Measurements from ENCODE around the gene MID2.
"Not testable (repeated sequence)": the region's sequence is repeated elsewhere in the genome, so short reads cannot be mapped to it uniquely, and the experiment has no call there.

MID2 gene, protein sequence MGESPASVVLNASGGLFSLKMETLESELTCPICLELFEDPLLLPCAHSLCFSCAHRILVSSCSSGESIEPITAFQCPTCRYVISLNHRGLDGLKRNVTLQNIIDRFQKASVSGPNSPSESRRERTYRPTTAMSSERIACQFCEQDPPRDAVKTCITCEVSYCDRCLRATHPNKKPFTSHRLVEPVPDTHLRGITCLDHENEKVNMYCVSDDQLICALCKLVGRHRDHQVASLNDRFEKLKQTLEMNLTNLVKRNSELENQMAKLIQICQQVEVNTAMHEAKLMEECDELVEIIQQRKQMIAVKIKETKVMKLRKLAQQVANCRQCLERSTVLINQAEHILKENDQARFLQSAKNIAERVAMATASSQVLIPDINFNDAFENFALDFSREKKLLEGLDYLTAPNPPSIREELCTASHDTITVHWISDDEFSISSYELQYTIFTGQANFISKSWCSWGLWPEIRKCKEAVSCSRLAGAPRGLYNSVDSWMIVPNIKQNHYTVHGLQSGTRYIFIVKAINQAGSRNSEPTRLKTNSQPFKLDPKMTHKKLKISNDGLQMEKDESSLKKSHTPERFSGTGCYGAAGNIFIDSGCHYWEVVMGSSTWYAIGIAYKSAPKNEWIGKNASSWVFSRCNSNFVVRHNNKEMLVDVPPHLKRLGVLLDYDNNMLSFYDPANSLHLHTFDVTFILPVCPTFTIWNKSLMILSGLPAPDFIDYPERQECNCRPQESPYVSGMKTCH

DNA sequence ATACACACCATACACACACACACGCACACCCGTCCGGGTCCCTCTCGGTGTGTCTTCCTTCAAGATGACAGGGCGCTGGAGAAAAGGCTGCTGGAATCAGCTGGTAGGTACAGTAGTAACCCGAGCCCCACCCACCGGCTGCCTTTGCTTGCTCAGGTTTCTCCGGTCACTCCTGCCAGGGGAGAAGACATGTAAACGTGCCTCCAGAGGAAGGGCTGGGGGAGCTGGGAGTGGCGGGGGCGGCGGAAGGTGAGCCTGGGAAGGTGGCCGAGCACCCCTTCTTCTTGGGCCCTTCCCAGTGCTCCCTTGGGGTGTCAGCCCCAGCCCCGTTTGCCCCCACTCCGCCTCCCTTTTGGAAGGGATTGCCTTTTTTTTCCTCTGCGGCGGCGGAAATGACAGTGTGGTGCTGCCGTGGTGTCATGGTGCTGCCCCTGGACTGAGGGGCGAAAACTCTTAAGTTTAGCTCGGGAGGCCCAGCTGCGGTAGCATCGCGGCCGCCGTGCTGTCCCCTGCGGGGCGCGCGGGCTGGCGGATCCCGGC lies at the start of gene MID2:
Gene MID2 (plus strand): TSS at position 169 of the 540 bp plus-strand sequence. CDS start 561 bp downstream, outside the sequence.
- peak; percentile 59 for DNase-seq
- in situ Hi-C loops (cut with MboI; ENCODE audit: low pct_unique_long_range_greater_than_20kb, low sequenced_read_pairs) = no loop called here

DNA sequence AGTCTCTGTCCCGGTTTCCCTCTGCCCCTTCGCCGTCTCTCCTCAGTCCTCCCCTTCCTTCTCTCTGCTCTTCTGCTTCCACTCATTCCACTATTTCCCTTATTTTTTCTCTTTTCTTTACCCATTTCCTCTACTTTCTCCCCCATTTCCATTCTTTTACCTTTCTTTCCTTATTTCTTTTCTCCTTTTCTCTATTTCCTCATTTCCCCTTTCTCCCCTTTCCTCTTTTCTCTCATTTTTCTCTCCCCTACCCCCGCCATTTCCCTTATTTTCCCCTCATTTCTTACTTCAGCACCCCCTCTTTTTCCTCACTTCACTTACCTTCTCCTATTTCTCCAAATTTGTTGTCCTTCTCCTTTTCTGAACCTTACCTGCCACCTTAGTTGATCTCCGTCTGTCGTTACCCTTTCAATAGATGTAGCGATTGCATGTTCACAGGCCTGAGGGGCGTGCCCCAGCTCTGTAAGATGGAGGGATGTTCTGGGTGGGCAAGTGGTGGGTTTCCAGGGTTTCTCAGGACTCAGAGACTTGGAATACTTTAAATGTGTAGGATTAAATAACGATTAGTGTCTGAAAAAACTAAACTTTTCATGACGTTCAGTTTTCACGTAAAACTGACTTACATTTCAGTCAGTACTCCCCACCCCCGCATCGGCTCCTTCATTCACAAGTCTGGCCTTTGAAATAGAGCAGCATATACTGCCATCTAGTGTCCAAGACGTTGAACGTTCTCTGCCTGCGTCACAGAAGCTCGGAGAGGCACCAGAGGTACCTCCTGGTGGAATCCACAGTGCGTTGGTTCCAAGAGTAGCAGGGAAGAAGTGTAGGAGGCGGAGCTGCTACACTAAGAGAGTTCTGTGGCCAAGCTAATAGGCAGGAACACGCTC lies 48.8 kb upstream of the MID2 start:
- in situ Hi-C loops (cut with MboI; ENCODE audit: low pct_unique_long_range_greater_than_20kb, low sequenced_read_pairs) = no loop called here
- DNase-seq = peak; percentile 94

DNA sequence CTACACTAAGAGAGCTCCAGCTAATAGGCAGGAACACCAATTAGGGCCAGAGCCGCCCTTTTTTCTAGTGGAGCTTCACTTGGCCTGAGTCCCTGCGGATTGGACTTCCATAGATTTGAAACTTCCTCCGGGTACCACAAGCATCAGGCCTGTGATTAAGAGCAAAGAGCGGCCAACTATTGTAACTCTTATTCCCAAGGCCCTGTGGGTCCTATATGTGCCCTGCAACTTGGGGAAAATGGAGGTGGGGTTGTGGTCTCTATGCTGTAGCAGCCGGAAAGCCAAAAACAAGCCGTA lies 48.2 kb upstream of the MID2 start, which contains the start of gene NCBP2L:
Gene NCBP2L (plus strand): TSS at position 198 of the 297 bp plus-strand sequence. CDS start 16,488 bp downstream, outside the sequence.
- DNase-seq = no peak
- in situ Hi-C loops (cut with MboI; ENCODE audit: low pct_unique_long_range_greater_than_20kb, low sequenced_read_pairs) = no loop called here

DNA sequence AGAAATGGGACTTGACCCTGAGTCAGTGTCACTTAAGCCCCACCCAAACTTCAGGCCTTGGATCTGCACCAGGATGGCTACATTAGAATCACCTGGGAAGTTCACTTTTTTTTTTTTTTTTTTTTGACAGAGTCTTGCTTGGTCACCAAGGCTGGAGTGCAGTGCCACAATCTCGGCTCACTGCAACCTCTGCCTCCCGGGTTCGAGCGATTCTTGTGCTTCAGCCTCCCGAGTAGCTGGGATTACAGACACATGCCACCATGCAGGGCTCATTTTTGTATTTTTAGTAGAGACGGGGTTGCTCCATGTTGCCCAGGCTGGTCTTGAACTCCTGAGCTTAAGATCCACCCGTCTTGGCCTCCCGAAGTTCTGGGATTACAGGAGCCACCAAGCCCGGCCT lies 45.1 kb upstream of the MID2 start:
- in situ Hi-C loops (cut with MboI; ENCODE audit: low pct_unique_long_range_greater_than_20kb, low sequenced_read_pairs) = no loop called here

DNA sequence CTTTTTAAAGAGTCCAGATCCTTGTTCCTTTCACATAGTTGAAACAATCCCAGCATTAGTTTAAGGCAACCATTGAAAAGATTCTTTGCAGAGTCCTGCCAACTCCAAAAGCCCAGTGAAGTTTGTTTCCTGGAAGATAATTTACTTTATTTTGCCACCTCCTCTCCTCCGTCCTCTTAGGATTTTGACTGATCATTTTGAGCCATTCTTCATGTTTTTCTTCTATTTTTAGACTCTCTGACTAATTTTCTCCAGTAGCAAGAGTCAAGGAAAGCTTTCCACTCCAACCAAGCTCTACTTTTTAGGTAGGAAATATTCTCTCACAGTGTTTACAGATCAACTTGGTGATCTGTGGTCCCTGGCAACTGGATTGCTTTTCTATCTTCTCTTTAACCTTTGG lies 37.8 kb upstream of the MID2 start:
- in situ Hi-C loops (cut with MboI; ENCODE audit: low pct_unique_long_range_greater_than_20kb, low sequenced_read_pairs) = no loop called here
- no peak for DNase-seq

More for the DNA sequence above, 45.1 kb upstream of the MID2 start:
- DNase-seq = no peak

DNA sequence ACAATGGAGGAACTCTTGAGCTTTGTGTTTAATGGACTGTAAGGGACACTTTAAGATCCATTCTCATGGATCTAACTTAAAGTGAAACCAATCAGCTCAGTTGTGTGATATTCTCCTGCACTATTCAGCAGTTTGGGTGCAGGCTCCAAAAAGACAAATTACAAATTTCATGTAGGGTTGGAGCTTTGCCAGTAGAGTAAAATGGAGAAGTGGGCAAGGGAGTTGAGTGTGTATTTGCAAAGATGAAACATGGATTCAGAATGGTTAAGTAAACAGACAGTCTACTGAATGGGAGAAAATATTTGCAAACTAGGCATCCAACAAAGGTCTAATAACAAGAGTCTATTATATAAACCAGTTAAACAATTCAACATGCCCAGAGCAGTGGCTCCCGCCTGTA lies 21.2 kb upstream of the MID2 start:
- in situ Hi-C loops (cut with MboI; ENCODE audit: low pct_unique_long_range_greater_than_20kb, low sequenced_read_pairs) = no loop called here
- peak; percentile 32 for DNase-seq

DNA sequence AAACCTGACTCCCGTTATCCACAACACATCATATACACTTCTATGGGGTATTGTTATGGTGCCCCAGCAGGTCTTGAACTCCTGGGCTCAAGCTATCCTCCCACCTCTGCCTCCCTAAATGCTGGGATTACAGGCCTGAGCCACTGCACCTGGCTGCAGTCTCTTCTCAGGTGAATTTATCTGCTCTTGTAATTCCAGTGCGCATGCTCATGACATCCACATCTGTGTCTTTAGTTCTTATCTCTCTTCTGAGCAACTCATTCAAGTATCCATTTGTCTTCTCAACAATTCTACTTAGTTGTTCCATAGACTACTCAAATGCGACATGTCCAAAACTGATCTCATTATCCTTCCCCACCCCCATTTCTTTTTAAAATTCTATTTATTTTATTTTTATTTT lies 20.5 kb upstream of the MID2 start:
- in situ Hi-C loops (cut with MboI; ENCODE audit: low pct_unique_long_range_greater_than_20kb, low sequenced_read_pairs) = no loop called here
- DNase-seq = no peak

DNA sequence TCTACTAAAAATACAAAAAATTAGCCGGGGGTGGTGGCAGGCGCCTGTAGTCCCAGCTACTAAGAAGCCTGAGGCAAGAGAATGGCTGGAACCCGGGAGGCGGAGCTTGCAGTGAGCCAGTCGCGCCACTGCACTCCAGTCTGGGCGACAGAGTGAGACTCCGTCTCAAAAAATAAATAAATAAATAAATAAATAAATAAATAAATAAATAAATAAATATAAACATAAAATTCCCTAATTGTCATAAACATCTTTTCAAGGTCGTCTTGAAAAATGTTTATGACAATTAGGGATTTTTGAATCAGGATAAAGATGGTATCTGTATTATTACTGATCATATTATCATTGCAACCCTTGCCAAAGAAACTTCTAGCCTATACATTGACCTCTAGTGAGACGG lies 15.6 kb upstream of the MID2 start:
- DNase-seq; in situ Hi-C loops (cut with MboI; ENCODE audit: low pct_unique_long_range_greater_than_20kb, low sequenced_read_pairs): not testable (repeated sequence)

DNA sequence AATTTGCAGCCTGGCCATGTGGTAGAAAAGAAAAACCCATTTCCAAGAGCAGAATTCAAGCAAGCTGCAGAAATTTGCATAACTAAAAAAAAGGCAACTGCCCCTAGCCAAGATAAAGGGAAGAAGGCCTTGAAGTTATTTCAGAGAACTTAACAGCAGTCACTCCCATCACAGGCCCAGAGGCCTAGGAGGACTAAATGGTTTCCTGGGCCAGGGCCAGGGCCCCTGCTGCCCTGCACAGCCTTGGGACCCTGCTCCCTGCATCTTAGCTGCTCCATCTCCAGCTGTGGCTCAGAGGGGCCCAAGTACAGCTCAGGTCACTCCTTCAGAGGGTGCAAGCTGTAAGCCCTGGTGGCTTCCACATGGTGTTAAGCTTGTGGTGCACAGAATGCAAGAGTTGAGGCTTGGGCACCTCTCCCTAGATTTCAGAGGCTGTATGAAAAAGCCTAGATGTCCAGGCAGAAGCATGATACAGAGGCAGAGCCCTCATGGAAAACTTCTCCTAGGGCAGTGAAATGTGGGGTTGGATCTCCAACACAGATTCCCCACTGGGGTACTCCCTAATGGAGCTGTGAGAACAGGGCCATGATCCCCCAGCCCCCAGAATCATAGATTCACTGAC lies 6.7 kb upstream of the MID2 start:
- DNase-seq = no peak
- in situ Hi-C loops (cut with MboI; ENCODE audit: low pct_unique_long_range_greater_than_20kb, low sequenced_read_pairs) = no loop called here

DNA sequence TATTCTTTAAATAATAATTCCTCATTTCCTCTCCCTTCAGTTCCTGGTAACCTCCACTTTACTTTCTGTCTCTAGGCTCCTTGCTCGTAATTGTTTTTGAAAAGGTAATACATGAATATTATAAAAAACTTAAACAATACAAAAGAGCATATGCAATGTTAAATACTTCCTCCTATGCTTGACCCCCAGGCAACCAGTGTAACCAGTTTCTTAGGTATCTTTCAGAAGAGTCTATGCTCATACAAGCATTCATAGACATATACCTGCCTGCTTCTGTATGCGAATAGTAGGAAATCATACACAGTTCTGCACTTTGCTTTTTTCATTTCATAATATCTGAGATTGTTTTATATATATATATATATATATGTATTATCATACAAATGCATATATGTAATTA lies 2.6 kb upstream of the MID2 start:
- DNase-seq = no peak
- in situ Hi-C loops (cut with MboI; ENCODE audit: low pct_unique_long_range_greater_than_20kb, low sequenced_read_pairs) = no loop called here

DNA sequence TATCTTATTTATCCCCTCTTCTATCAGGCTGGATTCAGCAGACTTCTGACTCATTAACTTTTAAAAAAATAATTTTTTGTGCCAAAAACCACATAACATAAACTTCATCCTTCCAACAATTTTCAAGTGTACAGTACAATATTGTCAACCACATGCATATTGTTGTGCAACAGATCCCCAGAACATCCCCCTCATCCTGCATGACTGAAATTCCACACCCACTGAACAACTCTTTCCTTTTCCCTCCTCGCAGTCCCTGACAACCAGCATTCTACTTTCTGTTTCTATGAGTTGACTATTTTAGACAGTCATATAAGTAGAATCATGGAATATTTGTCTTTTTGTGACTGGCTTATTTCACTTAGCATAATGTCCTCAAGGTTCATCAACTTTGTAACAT lies 2.2 kb upstream of the MID2 start:
- in situ Hi-C loops (cut with MboI; ENCODE audit: low pct_unique_long_range_greater_than_20kb, low sequenced_read_pairs) = no loop called here

DNA sequence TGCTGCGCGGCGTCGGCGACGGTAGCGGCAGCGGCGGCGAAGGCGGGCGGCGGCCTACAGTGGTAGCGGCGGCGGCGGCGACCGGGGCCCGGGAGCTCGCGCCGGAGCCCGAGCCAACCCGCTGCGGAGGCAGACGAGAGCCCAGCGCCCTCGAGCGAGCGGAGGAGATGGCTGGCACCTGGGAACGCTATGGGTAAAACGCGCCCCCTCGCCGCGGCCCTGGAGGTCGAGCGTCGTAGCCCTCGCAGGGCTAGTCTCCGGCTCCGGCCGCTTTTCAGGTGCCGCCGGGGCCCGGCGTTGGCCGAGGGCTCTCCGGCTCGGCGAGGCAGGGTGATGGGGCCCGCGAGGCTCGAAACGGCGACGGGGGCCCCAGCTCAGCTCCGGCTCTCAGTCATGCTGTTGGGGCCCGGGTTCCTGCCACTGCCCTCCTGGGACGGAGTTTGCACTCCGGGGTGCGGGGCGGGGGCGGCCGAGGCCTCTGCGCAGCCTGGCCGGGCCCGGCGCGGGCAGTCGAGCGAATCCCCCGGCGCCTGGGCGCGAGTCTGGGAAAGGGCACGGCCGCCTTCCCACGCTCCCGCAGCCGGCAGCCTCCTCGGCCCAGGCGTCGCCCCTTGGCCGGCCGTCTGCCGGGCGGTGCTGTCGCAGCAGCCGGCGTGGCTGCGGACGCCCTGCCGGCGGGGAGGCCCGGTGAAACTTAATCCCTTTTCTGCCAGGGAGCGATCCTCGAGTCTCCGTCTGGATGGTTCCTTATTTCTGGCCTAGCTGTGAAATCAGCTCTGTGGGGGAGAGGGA lies 768 bp downstream of the MID2 start:
- peak; percentile 67 for DNase-seq
- in situ Hi-C loops (cut with MboI; ENCODE audit: low pct_unique_long_range_greater_than_20kb, low sequenced_read_pairs) = no loop called here

More for the DNA sequence above, 2.2 kb upstream of the MID2 start:
- DNase-seq = no peak

DNA sequence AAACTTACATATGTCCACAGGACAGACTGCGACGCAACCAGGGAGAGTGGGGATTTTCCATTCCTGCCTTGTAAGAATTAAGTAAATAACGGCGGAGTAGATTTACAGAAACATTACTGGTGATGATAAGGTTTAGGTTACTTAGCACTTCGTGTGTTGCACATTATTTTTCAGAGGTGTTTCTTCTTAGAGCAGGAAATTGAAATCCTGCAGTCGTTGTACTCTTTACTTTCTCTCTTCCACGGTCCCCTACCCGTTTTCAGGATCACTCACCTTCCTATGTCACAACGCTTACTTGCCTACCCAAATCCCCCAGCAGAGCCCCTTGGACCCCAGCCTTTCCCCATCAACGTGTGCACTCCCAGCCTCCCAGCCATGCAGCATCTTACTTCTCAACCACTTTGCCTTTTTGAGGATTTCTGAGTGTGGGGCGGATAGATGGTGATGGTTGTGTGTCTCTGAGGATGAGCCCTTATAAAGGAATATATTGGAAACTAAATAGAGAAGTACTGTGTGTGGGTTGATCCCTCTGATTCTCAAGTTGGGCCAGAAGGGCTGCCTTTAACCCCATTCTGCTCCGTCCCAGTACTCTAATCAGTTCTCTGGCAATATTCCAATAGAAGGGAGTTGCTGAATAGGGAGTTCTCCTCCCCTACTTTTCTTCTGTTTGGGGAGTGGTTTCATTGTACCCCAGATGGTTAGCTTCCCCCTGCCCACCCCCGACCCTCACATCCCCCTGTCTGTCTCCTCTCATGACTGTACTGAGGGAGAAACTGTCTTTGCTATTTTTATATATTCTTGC lies 1.6 kb downstream of the MID2 start:
- in situ Hi-C loops (cut with MboI; ENCODE audit: low pct_unique_long_range_greater_than_20kb, low sequenced_read_pairs) = no loop called here
- no peak for DNase-seq

DNA sequence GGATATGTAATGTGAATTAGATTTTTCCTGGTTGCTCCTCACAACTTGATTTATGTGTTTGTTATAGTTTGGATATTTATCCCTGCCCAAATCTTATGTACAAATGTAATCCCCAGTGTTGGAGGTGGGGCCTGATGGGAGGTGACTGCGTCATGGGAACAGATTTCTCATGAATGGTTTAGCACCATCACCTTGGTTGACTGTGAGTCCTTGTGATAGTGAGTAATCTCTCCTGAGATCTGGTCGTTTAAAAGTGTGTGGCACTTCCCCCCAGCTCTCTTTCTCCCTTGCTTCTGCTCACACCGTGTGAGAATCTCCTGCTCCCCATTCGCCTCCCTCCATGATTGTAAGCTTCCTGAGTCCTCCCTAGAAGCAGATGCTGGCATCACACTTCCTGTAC lies 2.2 kb downstream of the MID2 start:
- in situ Hi-C loops (cut with MboI; ENCODE audit: low pct_unique_long_range_greater_than_20kb, low sequenced_read_pairs) = no loop called here
- no peak for DNase-seq

DNA sequence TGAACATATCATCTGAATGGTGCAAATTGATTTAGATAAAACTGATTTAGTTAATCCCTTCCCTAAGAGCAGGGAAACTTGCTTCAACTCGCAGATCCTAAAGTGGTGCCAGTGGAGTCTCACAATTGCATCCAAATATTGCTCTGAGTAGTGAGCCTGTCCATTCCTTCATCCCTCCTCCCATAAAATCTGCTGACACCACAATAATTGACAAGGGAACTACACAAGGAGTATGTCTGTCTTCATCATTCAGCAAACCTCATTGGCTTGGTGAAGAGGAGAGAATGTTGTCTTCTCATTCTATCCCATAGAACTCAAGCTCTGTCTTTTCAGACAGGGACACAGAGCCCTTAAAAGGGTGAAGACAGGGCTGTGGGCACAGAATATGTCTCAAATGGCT lies 4.2 kb downstream of the MID2 start:
- in situ Hi-C loops (cut with MboI; ENCODE audit: low pct_unique_long_range_greater_than_20kb, low sequenced_read_pairs) = no loop called here
- DNase-seq = no peak

DNA sequence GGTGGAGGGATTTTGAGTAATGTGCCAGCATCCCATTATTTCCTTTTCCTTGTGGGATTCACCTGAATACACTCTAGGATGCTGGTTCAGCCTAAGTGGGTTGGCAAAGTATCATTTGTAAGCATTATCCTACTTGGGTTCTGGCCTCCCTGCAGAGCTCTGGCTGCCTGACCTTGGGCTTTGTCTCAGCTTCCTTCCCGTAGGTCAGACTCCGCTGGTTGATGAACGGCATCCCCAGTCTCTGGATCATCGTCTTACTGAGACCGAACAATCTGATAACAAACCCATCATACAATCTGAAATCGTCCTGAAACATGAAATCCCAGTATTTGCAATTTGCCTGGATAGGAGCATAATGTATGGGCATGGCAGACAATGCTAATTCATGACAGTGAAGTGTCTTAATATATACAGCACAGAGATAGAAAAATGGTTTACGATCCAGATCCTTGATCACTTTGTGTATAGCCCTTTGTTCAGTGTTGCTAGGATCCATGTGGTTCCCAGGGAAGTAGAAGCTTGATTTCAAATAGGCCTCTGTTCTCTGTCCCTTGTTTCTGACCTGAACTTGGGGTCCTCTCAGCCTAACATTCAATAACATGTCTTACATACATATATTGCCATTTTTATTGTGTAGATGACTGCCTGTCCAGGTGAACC lies 5.5 kb downstream of the MID2 start:
- in situ Hi-C loops (cut with MboI; ENCODE audit: low pct_unique_long_range_greater_than_20kb, low sequenced_read_pairs) = no loop called here
- no peak for DNase-seq
